ENCODE data around the gene PTPRO.

PTPRO gene

DNA sequence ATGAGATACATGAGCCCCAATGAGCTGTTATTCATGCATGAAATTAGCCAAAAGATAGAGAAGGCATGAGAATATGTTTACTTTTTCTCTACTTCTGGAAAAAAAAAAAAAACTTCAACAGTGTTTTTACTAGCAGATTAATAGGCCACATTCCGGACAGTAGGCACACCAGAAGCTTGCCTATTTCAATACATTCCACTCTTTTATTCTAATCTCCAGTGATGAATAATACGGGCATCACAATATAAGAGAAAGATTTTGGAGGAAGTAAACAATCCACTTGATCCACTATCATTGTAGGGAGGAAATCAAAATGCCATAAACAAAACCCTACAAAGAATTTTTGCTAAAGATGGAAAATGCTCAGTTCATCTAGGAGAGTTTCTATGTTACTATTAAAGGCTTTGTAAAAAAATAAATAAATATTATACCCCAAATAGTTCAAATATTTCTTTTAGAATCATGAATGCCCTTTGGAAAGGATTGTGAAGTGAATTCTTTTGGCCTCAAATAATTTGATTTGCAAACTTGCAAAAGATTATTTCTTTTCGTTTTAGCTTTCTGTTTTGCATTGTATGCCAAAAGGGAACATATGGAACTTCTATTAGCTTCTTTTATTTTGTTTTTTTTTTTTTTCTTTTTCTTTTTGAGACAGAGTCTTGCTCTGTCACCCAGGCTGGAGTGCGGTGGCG, 234.2 kb downstream of the PTPRO start:
- no peak for DNase-seq (ENCODE audit: low read depth, low spot score)

DNA sequence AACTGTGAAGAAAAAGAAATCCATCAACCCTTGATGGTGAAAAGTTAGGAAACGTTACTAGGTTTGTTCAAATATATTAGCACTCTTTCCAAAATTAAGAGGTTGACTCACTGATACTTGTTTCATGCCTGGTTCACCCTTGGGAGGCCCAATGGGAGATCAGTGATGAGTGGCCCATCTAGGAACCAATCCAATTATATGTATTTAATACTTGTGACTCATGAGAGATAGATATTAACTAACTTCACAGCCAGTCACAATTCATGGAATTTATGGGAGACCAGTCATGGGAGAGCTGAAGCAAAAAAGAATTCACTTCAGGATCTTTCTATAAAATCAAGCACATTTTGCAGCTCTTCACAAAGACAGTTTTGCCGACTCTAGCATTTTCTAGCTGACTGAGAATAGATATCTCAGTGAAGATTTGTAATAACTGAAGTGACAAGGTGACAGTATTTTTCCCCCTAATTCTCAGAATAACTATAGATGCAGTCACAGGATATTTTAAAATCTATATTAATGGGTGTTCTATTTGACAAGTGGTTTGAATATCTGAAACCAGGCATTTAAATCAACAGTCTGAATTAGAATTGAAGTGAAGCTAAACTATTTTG, 236.7 kb downstream of the PTPRO start:
- DNase-seq (ENCODE audit: low read depth, low spot score) = no peak

GRCh38 chr12:15561396-15561795, 239.1 kb downstream of the PTPRO start:
- no peak for DNase-seq (ENCODE audit: low read depth, low spot score)

- DNase-seq (ENCODE audit: low read depth, low spot score) = no peak
These were observed 240.0 kb downstream of the PTPRO start for GRCh38 chr12:15562263-15562662.

DNA sequence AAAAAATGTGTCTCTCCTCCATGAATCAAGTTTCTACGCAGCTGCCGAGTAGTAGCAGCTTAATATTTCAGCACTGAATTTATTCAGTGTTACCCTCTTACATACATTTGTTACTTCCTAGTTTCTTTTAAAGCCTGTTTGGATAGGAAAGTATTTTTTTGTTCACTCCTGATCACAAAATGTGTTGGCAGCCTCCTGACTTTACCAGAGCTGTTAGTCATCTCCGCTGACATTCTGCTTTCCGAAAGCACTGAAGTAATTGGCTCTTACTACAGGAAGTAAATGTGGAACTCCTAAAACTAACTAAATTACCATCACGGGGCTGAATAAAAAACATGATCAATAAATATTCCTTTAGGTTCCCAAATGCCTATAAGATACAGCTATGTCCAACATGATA, 241.4 kb downstream of the PTPRO start:
- no peak for DNase-seq (ENCODE audit: low read depth, low spot score)

DNA sequence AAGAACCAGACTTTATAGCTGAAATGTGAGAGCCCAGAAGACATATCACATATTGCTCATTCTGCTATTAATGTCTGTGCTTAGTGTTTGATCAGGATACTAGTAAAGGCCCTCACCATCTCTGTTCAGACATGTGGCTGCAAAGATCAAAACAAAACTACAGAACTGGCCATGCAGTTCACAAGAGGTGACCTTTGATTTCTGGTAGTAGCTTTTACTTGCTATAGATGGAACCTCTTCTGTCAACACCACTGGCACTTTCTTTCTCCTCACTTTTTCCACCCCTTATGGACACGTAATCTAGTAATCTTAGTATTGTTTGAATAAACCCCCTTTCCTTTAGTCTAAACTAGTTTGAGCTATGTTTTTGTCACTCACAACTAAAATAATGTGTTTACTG, 252.0 kb downstream of the PTPRO start:
- no peak for DNase-seq (ENCODE audit: low read depth, low spot score)

- no peak for DNase-seq (ENCODE audit: low read depth, low spot score)
These were observed 253.6 kb downstream of the PTPRO start for GRCh38 chr12:15575671-15576541.

DNA sequence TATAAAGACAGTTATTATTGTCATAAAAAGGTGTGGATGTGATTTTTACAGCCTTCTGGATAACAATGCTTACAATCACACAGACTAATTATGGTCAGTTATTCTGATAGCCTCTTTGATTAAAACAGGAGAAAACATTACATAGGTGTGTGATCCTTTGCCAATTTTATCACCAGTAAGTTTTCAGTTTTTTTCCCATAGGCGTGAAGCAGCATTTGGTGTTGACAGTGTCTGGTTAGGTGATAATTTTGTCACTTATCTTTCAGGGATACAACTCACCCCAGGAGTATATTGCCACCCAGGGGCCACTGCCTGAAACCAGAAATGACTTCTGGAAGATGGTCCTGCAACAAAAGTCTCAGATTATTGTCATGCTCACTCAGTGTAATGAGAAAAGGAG, 258.1 kb downstream of the PTPRO start:
- DNase-seq (ENCODE audit: low read depth, low spot score) = no peak

- no peak for DNase-seq (ENCODE audit: low read depth, low spot score)
These were observed 258.7 kb downstream of the PTPRO start for GRCh38 chr12:15581006-15581405.

DNA sequence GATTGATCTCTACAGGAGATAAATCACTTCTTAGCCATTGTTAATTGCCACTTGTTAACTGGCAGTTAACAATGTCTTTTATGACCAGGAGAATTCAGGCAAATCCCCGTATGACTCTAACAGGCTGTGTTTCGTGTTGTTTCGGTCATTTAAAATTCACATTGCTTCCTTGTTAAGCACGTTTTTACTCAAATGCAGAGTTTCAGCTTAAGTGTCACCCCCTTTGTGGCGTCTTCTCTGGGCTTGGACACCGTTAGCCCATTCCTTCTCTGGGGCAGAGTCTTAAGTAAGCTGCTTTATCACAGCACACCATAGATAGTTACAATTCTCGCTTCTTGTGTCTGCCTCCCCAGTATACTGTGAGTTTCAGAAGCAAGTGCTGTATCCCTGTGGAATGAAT, 261.5 kb downstream of the PTPRO start:
- DNase-seq (ENCODE audit: low read depth, low spot score) = no peak

GRCh38 chr12:15584366-15585041, 262.2 kb downstream of the PTPRO start:
- DNase-seq (ENCODE audit: low read depth, low spot score) = no peak

- no peak for DNase-seq (ENCODE audit: low read depth, low spot score)
These were observed 267.2 kb downstream of the PTPRO start for GRCh38 chr12:15589328-15590032.

- DNase-seq (ENCODE audit: low read depth, low spot score) = no peak
These were observed 268.0 kb downstream of the PTPRO start for GRCh38 chr12:15590180-15590826.

DNA sequence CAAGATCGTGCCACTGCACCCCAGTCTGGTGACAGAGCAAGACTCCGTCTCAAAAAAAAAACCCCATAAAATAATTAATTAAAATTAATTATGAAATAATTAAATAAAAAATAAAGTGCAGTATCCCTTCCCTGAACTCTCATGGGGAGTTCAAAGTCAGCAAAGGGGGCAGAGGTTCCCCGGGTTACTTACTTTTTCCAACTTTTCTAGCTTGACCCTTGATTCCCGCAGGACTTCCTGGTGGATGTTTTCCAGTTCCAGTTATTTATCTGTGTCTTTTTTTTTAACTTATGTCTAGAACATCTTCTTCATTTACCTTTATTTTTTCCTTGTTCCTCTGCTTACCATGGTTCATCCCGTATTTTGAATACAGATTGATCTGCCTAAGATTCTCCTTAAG, 269.5 kb downstream of the PTPRO start:
- no peak for DNase-seq (ENCODE audit: low read depth, low spot score)

DNA sequence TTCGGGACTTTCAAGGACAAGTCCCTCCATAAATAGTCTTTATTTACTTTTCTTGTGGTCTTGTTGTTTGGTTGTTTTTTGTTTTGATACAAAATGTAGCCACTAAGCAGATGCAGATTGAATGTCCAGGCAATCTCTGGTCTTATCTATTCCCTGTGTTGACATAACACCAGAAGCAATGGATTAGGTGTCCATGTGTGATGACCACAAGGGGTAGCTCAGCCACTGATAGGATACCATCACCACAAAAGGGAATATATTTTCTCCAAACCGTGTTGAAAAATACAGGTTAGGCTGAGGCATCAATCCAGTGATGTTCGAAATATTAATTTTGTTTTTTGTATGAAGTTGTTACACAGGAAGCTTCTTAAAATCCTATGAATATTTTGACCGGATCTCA, 270.6 kb downstream of the PTPRO start:
- DNase-seq (ENCODE audit: low read depth, low spot score) = no peak

- DNase-seq (ENCODE audit: low read depth, low spot score) = no peak
These were observed 273.9 kb downstream of the PTPRO start for GRCh38 chr12:15596174-15596573.

GRCh38 chr12:15597125-15597830, 275.0 kb downstream of the PTPRO start:
- DNase-seq (ENCODE audit: low read depth, low spot score) = no peak

DNA sequence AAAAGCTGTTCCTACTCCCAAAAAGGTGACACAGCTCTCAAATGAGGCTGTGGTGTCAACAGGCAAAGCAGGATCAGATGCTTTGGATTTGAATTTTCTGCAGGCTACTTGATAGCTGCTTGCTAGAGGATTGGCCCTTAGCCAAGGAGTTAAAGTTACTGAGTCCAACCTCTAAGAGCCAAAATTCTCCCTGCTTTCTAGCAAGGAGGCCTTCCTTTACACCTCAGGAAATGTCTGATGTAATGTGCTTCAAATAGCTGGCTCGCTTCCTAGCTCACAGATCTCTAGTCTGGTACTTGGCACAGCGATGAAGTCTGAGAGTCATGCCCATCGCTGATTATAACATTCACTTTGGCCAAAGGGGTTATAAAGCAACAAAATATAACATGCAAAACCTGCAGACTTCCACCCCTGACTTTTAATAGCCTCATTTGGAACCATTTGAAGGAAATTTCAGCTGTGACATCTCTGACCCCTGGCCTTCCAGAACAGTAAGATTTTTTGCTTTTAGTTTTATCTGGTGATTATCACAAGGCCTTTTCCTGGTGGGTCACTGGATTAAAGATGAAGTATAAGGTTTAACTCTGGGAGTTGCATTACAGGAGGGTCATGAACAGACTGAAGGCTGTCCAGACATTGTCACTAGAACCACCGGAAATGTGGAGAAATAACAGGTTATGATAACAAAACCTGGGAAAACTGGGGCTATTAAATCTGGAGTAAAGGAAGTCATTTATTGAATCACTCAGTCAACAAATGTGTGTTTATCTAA, 277.1 kb downstream of the PTPRO start:
- DNase-seq (ENCODE audit: low read depth, low spot score) = no peak

DNA sequence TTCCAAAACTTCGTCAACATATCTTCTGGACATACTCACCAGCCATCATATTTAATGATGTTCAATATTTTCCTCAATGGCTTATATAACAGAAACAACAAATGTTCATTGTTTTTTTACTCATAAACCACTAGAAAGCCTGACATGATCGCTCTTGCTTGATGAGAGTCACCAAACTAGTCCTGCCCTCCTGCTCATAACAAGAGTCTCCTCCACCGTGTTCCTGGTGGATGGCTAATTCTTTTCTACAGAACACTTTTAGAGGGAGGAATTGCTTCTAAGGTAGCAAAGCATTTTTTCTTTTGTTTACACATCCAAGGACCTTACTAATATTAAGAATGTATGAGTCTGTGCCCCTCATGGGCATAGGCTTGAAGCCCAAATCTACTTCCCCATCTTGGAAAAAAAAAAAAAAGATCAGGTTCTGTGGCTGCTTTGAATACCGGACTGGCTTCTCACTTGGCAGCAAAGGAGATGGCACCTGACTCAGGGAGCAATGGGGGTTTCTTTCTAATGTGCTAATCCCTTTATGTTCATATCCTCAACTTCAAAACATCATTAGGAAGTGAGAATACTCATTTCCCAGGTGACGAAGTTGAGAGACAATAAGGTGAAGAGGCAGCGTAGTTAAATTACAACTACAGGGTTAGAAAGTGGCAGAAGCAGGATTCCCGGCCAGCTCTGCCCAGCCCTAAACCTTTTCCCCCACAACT, 278.1 kb downstream of the PTPRO start:
- no peak for DNase-seq (ENCODE audit: low read depth, low spot score)
